A204.1 (cell line): ENCODE results near the gene WFIKKN2.

ENCODE experiments used
- FAIRE-seq: peaks from 2 replicates; lab custom pipeline; 2012; peaks lifted over from hg19 to GRCh38; lab: Jason Lieb, UNC

The WFIKKN2 gene

GRCh38 chr17:50808888-50809287 lies 26.5 kb upstream of the WFIKKN2 start:
- FAIRE-seq, result no peak

GRCh38 chr17:50813583-50813982 lies 21.8 kb upstream of the WFIKKN2 start:
- FAIRE-seq, result no peak

- no peak for FAIRE-seq
Measured at GRCh38 chr17:50815400-50815799, 20.0 kb upstream of the WFIKKN2 start.

- FAIRE-seq, result no peak
Measured at GRCh38 chr17:50816271-50816670, 19.1 kb upstream of the WFIKKN2 start.

- FAIRE-seq, result no peak
Measured at GRCh38 chr17:50816771-50817751, 18.3 kb upstream of the WFIKKN2 start.

- no peak for FAIRE-seq
Measured at GRCh38 chr17:50817838-50818237, 17.5 kb upstream of the WFIKKN2 start.

- no peak for FAIRE-seq
Measured at GRCh38 chr17:50818261-50818660, 17.1 kb upstream of the WFIKKN2 start.

- no peak for FAIRE-seq
Measured at GRCh38 chr17:50818921-50819657, 16.3 kb upstream of the WFIKKN2 start.

- no peak for FAIRE-seq
Measured at GRCh38 chr17:50820651-50821050, 14.7 kb upstream of the WFIKKN2 start.

- no peak for FAIRE-seq
Measured at GRCh38 chr17:50822550-50822949, 12.8 kb upstream of the WFIKKN2 start.

GRCh38 chr17:50824429-50824828 lies 11.0 kb upstream of the WFIKKN2 start:
- FAIRE-seq, result no peak

- FAIRE-seq, result no peak
Measured at GRCh38 chr17:50825188-50825587, 10.2 kb upstream of the WFIKKN2 start.

- no peak for FAIRE-seq
Measured at GRCh38 chr17:50828508-50829170, 6.7 kb upstream of the WFIKKN2 start.

GRCh38 chr17:50829332-50829731 lies 6.1 kb upstream of the WFIKKN2 start:
- FAIRE-seq, result no peak

GRCh38 chr17:50830352-50830751 lies 5.0 kb upstream of the WFIKKN2 start:
- FAIRE-seq, result no peak

- no peak for FAIRE-seq
Measured at GRCh38 chr17:50830994-50831393, 4.4 kb upstream of the WFIKKN2 start.

GRCh38 chr17:50831471-50831928 lies 3.9 kb upstream of the WFIKKN2 start:
- FAIRE-seq, result no peak

- no peak for FAIRE-seq
Measured at GRCh38 chr17:50832267-50832863, 3.0 kb upstream of the WFIKKN2 start.

GRCh38 chr17:50832864-50833381 lies 2.5 kb upstream of the WFIKKN2 start:
- FAIRE-seq, result no peak

- FAIRE-seq, result no peak
Measured at GRCh38 chr17:50833510-50834428, 1.6 kb upstream of the WFIKKN2 start.
